Measurements from ENCODE around the gene SNRNP48. TPM values are rescaled to one million over a fixed set of nuclear protein-coding genes. Genes with fewer than 3 reads are reported as not detected.

Gene SNRNP48
- total and polyA plus RNA-seq, 2 of the 4 experiments (the other 2 are of a cell fraction): 5.2 to 6.2 TPM

DNA sequence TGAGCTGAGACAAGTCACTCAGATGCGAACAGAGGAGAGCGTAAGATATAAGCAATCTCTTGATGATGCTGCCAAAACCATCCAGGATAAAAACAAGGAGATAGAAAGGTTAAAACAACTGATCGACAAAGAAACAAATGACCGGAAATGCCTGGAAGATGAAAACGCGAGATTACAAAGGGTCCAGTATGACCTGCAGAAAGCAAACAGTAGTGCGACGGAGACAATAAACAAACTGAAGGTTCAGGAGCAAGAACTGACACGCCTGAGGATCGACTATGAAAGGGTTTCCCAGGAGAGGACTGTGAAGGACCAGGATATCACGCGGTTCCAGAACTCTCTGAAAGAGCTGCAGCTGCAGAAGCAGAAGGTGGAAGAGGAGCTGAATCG is 9.5 kb upstream of the SNRNP48 start:
- H3K4ac ChIP-seq (ENCODE audit: low read depth, low read length): no peak overlapping the region
- no peak overlapping the region for H3K4me2 ChIP-seq (ENCODE audit: low read depth, low read length)
- no peak overlapping the region for H2BK20ac ChIP-seq (ENCODE audit: low read depth, low read length)
- intact Hi-C loops (cut with micrococcal nuclease) (no loop called here), dilution Hi-C loops (cut with HindIII; ENCODE audit: low sequenced_read_pairs, unreplicated experiment) (no loop called here), in situ Hi-C loops (cut with MboI; ENCODE audit: low sequenced_read_pairs) (loop anchor here (10.0 kb wide), 2 partner anchors 176 to 276 kb away; no protein-coding TSS in a partner anchor)
- ATAC-seq (ENCODE audit: low read depth): no peak
- 78% methylated on average over 11 of the region's 13 CpGs; no CpG with 5 or more reads in 1 of the 2 experiments for WGBS, 2 experiments (ENCODE audit: extremely low coverage in 2 of 2, insufficient read length in 1 of 2)
- no peak overlapping the region for H3K18ac ChIP-seq (ENCODE audit: low read depth, low read length)
- TF ChIP-seq RAD21 (IDR thresholded peaks at IDR 0.05; ENCODE audit: low read length) (no peak), NFE2L2 (IDR thresholded peaks at IDR 0.05; ENCODE audit: low read depth, low read length) (no peak), POLR2A (IDR thresholded peaks at IDR 0.05; ENCODE audit: low read depth, low read length) (no peak), MXI1 (IDR thresholded peaks at IDR 0.05; ENCODE audit: borderline replicate concordance, low read depth, low read length) (no peak), CHD1 (IDR thresholded peaks at IDR 0.05; ENCODE audit: low read depth, low read length) (no peak), MAZ (IDR thresholded peaks at IDR 0.05; ENCODE audit: borderline replicate concordance, low read depth, low read length) (no peak), RFX5 (IDR thresholded peaks at IDR 0.05; ENCODE audit: low read depth, low read length) (no peak), MAFK (IDR thresholded peaks at IDR 0.05; ENCODE audit: low read depth, low read length) (no peak), RCOR1 (IDR thresholded peaks at IDR 0.05; ENCODE audit: insufficient replicate concordance, low read length) (no peak), FOS (IDR thresholded peaks at IDR 0.05; ENCODE audit: low read depth, low read length) (no peak), BHLHE40 (IDR thresholded peaks at IDR 0.05; ENCODE audit: low read depth, low read length) (no peak), CEBPB (IDR thresholded peaks at IDR 0.05; ENCODE audit: low read depth, low read length) (no peak)
- TF ChIP-seq, protein P1, sequence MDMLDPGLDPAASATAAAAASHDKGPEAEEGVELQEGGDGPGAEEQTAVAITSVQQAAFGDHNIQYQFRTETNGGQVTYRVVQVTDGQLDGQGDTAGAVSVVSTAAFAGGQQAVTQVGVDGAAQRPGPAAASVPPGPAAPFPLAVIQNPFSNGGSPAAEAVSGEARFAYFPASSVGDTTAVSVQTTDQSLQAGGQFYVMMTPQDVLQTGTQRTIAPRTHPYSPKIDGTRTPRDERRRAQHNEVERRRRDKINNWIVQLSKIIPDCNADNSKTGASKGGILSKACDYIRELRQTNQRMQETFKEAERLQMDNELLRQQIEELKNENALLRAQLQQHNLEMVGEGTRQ (IDR thresholded peaks at IDR 0.05; ENCODE audit: low read depth, low read length): no peak
- TF ChIP-seq, protein P2, sequence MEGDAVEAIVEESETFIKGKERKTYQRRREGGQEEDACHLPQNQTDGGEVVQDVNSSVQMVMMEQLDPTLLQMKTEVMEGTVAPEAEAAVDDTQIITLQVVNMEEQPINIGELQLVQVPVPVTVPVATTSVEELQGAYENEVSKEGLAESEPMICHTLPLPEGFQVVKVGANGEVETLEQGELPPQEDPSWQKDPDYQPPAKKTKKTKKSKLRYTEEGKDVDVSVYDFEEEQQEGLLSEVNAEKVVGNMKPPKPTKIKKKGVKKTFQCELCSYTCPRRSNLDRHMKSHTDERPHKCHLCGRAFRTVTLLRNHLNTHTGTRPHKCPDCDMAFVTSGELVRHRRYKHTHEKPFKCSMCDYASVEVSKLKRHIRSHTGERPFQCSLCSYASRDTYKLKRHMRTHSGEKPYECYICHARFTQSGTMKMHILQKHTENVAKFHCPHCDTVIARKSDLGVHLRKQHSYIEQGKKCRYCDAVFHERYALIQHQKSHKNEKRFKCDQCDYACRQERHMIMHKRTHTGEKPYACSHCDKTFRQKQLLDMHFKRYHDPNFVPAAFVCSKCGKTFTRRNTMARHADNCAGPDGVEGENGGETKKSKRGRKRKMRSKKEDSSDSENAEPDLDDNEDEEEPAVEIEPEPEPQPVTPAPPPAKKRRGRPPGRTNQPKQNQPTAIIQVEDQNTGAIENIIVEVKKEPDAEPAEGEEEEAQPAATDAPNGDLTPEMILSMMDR (conservative IDR thresholded peaks at IDR 0.05; ENCODE audit: low read depth, low read length): no peak
- TF ChIP-seq, protein P3, sequence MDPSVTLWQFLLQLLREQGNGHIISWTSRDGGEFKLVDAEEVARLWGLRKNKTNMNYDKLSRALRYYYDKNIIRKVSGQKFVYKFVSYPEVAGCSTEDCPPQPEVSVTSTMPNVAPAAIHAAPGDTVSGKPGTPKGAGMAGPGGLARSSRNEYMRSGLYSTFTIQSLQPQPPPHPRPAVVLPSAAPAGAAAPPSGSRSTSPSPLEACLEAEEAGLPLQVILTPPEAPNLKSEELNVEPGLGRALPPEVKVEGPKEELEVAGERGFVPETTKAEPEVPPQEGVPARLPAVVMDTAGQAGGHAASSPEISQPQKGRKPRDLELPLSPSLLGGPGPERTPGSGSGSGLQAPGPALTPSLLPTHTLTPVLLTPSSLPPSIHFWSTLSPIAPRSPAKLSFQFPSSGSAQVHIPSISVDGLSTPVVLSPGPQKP (IDR thresholded peaks at IDR 0.05; ENCODE audit: borderline replicate concordance, low read depth, low read length): no peak
- H2BK120ac ChIP-seq (ENCODE audit: low read depth, low read length): no peak overlapping the region
- H4K8ac ChIP-seq (ENCODE audit: low read depth in 2 of 2, low read length in 2 of 2): no peak overlapping the region
- no peak overlapping the region for H3K56ac ChIP-seq (ENCODE audit: extremely low read depth, insufficient read depth, low read length)
- H2AK5ac ChIP-seq (ENCODE audit: low read depth, low read length): no peak overlapping the region
- H3K9me1 ChIP-seq (ENCODE audit: insufficient read depth, low read length): no peaks in the 10 kb centered on the region; the same call in 1 of the 2 replicates
- no peaks in the 10 kb centered on the region for H4K20me1 ChIP-seq (ENCODE audit: insufficient read depth, low read length)
- BruUV-seq (replicated peaks): no TSS peak
- no peaks in the 10 kb centered on the region for H3K79me1 ChIP-seq (ENCODE audit: low read depth in 1 of 2, low read length in 2 of 2)
- no peaks in the 10 kb centered on the region for H3K4me1 ChIP-seq (ENCODE audit: control insufficient read depth, insufficient read depth, low read length)
- no peak for DNase-seq
- no peak overlapping the region for H2AFZ ChIP-seq (replicated peaks; ENCODE audit: low read length, poor library complexity)
- no peak overlapping the region for H3K4me3 ChIP-seq (ENCODE audit: insufficient read depth, low read depth, low read length)
- H3K27ac ChIP-seq (ENCODE audit: insufficient read depth, low read length): no peak overlapping the region
- H3K14ac ChIP-seq (replicated peaks; ENCODE audit: low read depth, low read length): no peak overlapping the region
- H3K23ac ChIP-seq (ENCODE audit: low read depth, low read length): no peak overlapping the region
- ChIA-PET CTCF (interaction anchor here (0.6 kb wide), 1 partner anchor 17 kb away, joined by 3 read pairs; no protein-coding TSS in a partner anchor), POLR2A (ENCODE audit: unreplicated experiment) (no interaction called here)
- H2AK9ac ChIP-seq (replicated peaks; ENCODE audit: low read depth, low read length, poor library complexity): no peak overlapping the region
- no peak overlapping the region for H2BK15ac ChIP-seq (ENCODE audit: low read depth, low read length)
- no peak overlapping the region for H2BK5ac ChIP-seq (ENCODE audit: low read depth, low read length, poor library complexity, severe bottlenecking)
- no peaks in the 10 kb centered on the region for H3K27me3 ChIP-seq (ENCODE audit: control insufficient read depth, insufficient read depth, low read length)
- H3K36me3 ChIP-seq (ENCODE audit: control insufficient read depth, insufficient read depth, low read length): peaks cover 8% of the 10 kb centered on the region
- H4K5ac ChIP-seq (ENCODE audit: low read depth, low read length): no peak overlapping the region
- H4K91ac ChIP-seq (ENCODE audit: insufficient read depth, low read depth, low read length): no peak overlapping the region
- no peaks in the 10 kb centered on the region for H3K9me3 ChIP-seq (ENCODE audit: control insufficient read depth, insufficient read depth, low read length)
- no peak overlapping the region for H3K9ac ChIP-seq (ENCODE audit: low read depth, low read length)
